Activated T-helper 2 cell treated with anti-CD3 and anti-CD28 coated beads, Interferon-gamma antibody, Interleukin-2, Interleukin-4, amounts not matched to agents 10 μg/mL and 5 μg/mL and 100 μg/mL, durations not matched to agents 14 hours and 24 hours and 36 hours (primary cell): ENCODE measurements around the gene PRKD2. TPM values are rescaled to one million over a fixed set of nuclear protein-coding genes. Genes with fewer than 3 reads are reported as not detected.

Experiments
- total RNA-seq: library from RNA; stranded (reverse); gene quantifications from 2 replicates; pipeline ENCODE4 v1.2.3, GENCODE V29; 2022

Gene PRKD2
- total RNA-seq, 1 donor from 2014 or later: 77.9 TPM

Other genes starting within 250 kb of the PRKD2 start
- gene PNMA8A, start 245.6 kb downstream of the PRKD2 start, total RNA-seq: not detected in 2 replicates
- not detected in 2 replicates for gene PNMA8B, start 221.2 kb downstream of the PRKD2 start, total RNA-seq
- gene CALM3, start 115.8 kb downstream of the PRKD2 start, total RNA-seq: 537 and 553 TPM in 2 replicates
- gene PTGIR, start 92.0 kb downstream of the PRKD2 start, total RNA-seq: 214 and 218 TPM in 2 replicates
- gene GNG8, start 80.9 kb downstream of the PRKD2 start, total RNA-seq: 21.4 and 29.1 TPM in 2 replicates
- 6.1 and 6.5 TPM in 2 replicates for gene DACT3, start 55.9 kb downstream of the PRKD2 start, total RNA-seq
- 23.1 and 23.8 TPM in 2 replicates for gene FKRP, start 28.9 kb upstream of the PRKD2 start, total RNA-seq
- gene STRN4, start 29.3 kb upstream of the PRKD2 start, total RNA-seq: 96.2 and 97.7 TPM in 2 replicates
- gene SLC1A5, start 71.5 kb upstream of the PRKD2 start, total RNA-seq: 203 and 208 TPM in 2 replicates
- 94.0 and 102 TPM in 2 replicates for gene AP2S1, start 133.7 kb upstream of the PRKD2 start, total RNA-seq
- gene ARHGAP35, start 143.9 kb upstream of the PRKD2 start, total RNA-seq: 25.5 and 28.5 TPM in 2 replicates